Osteoblast (primary cell): ENCODE data around the gene GJB5. TPM values are rescaled to one million over a fixed set of nuclear protein-coding genes. Genes with fewer than 3 reads are reported as not detected.

Experiments
- DNase-seq: peaks from one replicate; pipeline ENCODE4 v3.0.0; 2011; ENCODE audit warnings: low spot score, mixed read lengths; ENCODE audit not compliant: insufficient read length; ENCODE audit errors: missing footprints
- H2AFZ ChIP-seq: 2 replicates; pipeline ENCODE4 v1.6.0; 2011; ENCODE audit warnings: mild to moderate bottlenecking, low read length
- H3K27ac ChIP-seq: 2 replicates; pipeline ENCODE4 v1.5.1; 2011; ENCODE audit warnings: mild to moderate bottlenecking, low read depth, low read length, moderate library complexity
- H3K27me3 ChIP-seq: 2 replicates; pipeline ENCODE4 v1.6.0; 2012; ENCODE audit warnings: mild to moderate bottlenecking, control low read depth, inconsistent platforms, low read length, moderate library complexity; ENCODE audit not compliant: insufficient read depth
- H3K36me3 ChIP-seq: 2 replicates; pipeline ENCODE4 v1.5.1; 2011; ENCODE audit warnings: mild to moderate bottlenecking, low read length, control low read depth, moderate library complexity; ENCODE audit not compliant: insufficient read depth
- H3K4me1 ChIP-seq: 2 replicates; pipeline ENCODE4 v1.5.1; 2011; ENCODE audit warnings: mild to moderate bottlenecking, low read length, control low read depth, moderate library complexity; ENCODE audit not compliant: insufficient read depth
- H3K4me2 ChIP-seq: 2 replicates; pipeline ENCODE4 v1.6.0; 2011; ENCODE audit warnings: mild to moderate bottlenecking, low read length; ENCODE audit not compliant: insufficient read depth
- H3K4me3 ChIP-seq: fragments of 200-600 bp; sonication (generic); 3 replicates; pipeline ENCODE4 v1.5.1; 2012; ENCODE audit warnings: mild to moderate bottlenecking, low read length, inconsistent platforms; ENCODE audit not compliant: insufficient read depth
- H3K79me2 ChIP-seq: 2 replicates; pipeline ENCODE4 v1.6.0; 2012; ENCODE audit warnings: mild to moderate bottlenecking, low read length, control low read depth, inconsistent platforms; ENCODE audit not compliant: insufficient read depth
- H3K9me3 ChIP-seq: 2 replicates; pipeline ENCODE4 v1.5.1; 2011; ENCODE audit warnings: low read depth, low read length, control low read depth
- H4K20me1 ChIP-seq: 2 replicates; pipeline ENCODE4 v1.6.0; 2012; ENCODE audit warnings: mild to moderate bottlenecking, low read length, control low read depth; ENCODE audit not compliant: insufficient read depth
- total RNA-seq: library from RNA; depleted of rRNA; stranded (reverse); fragments of >200 nt; gene quantifications from 2 replicates; pipeline ENCODE4 v1.2.3, GENCODE V29; 2012
- TF ChIP-seq, protein P1 (sequence below): IDR thresholded peaks from 2 replicates; pipeline ENCODE4 v1.5.1; 2011; ENCODE audit warnings: mild to moderate bottlenecking, low read depth, low read length, moderate library complexity; ENCODE audit errors: extremely low read depth

Gene GJB5
- total RNA-seq, 1 donor = not detected

DNA sequence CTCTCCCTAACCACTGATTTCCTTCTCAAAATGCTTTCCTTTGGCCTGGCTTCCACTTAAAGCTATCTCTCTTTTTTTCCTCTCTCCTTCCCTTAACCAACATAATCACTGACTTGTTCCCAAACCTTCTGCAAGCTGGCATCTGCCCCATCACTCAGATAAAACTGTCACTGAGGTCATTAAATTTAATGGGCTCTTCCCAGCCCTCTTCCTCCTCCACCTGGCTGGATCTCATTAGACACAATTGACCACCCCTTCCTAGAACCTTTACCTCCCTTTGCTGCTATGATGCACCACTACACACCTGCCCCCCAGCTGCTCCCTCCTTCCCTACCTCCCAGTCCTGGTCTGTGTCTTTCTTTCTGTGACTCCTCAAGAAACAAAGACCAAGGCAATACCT, 44.0 kb upstream of the GJB5 start:
- H3K4me1 ChIP-seq = no peaks in the 10 kb centered on the region
- no peaks in the 10 kb centered on the region for H4K20me1 ChIP-seq
- no peak overlapping the region for H2AFZ ChIP-seq
- H3K9me3 ChIP-seq = no peaks in the 10 kb centered on the region
- no peaks in the 10 kb centered on the region for H3K27me3 ChIP-seq
- no peak overlapping the region for H3K4me2 ChIP-seq
- H3K36me3 ChIP-seq = no peaks in the 10 kb centered on the region
- DNase-seq = no peak
- no peak overlapping the region for H3K4me3 ChIP-seq
- no peak overlapping the region for H3K27ac ChIP-seq
- no peaks in the 10 kb centered on the region for H3K79me2 ChIP-seq
- TF ChIP-seq, protein P1, sequence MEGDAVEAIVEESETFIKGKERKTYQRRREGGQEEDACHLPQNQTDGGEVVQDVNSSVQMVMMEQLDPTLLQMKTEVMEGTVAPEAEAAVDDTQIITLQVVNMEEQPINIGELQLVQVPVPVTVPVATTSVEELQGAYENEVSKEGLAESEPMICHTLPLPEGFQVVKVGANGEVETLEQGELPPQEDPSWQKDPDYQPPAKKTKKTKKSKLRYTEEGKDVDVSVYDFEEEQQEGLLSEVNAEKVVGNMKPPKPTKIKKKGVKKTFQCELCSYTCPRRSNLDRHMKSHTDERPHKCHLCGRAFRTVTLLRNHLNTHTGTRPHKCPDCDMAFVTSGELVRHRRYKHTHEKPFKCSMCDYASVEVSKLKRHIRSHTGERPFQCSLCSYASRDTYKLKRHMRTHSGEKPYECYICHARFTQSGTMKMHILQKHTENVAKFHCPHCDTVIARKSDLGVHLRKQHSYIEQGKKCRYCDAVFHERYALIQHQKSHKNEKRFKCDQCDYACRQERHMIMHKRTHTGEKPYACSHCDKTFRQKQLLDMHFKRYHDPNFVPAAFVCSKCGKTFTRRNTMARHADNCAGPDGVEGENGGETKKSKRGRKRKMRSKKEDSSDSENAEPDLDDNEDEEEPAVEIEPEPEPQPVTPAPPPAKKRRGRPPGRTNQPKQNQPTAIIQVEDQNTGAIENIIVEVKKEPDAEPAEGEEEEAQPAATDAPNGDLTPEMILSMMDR = no peak

DNA sequence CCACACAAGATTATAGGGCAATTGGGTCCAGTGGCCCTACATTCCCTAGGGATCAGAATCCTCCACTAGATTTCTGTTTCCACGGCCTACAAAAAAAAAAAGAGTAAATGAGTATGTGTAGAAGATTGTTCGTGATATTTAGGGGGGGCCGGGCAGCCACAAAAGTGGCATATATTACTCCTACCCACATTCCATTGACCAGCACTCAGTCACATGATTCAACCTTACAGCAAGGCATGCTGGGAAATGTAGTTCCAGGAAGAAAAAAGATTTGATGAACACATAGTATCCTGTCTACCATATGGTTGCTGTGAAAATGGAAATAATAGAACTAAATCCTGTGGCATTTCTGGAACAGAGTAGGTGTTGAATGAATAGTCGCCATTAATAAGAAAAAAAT, 43.4 kb upstream of the GJB5 start:
- Histone ChIP-seq H4K20me1 (no peaks in the 10 kb centered on the region), H3K9me3 (no peaks in the 10 kb centered on the region), H3K27ac (no peak overlapping the region), H3K4me2 (no peak overlapping the region), H3K36me3 (no peaks in the 10 kb centered on the region), H2AFZ (no peak overlapping the region), H3K4me1 (no peaks in the 10 kb centered on the region), H3K79me2 (no peaks in the 10 kb centered on the region), H3K27me3 (no peaks in the 10 kb centered on the region), H3K4me3 (no peak overlapping the region)
- TF ChIP-seq, protein P1 = no peak
- DNase-seq = no peak

DNA sequence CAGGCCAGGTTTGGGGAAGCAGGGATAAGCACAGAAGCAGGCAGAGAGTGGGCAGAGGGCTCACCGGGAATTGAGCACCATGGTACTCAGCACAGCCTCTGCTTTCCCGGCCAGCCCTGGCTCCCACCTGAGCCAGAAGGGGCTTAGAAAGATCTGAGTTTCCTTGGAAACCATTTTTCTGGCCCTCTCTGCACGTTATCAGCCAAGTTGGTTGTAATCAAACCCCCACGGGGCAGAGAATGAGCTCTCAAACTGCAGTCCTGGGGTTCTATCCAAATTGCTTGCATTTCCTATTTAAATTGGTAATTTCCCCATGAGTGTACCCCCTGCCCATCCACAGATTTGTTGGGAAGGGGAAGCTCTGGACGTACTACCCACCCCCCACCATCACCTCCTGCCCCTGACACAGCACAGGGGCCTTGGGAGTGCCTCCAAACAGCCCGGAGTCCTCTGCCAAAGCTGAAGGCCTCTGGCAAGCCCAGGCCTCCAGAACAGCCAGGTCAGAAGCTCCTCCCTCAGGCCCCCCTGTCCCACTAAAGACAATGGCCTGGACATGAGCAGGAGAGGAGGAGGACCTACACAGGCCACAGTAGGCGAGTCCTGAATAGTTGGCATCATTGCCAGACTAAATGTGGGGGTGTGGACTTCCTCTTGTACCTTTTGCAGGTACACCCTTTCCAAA, 42.7 kb upstream of the GJB5 start:
- H2AFZ ChIP-seq = no peak overlapping the region
- no peak overlapping the region for H3K27ac ChIP-seq
- TF ChIP-seq, protein P1 = no peak
- no peaks in the 10 kb centered on the region for H3K79me2 ChIP-seq
- H3K27me3 ChIP-seq = no peaks in the 10 kb centered on the region
- DNase-seq = no peak
- no peaks in the 10 kb centered on the region for H3K4me1 ChIP-seq
- H3K4me2 ChIP-seq = no peak overlapping the region
- H3K9me3 ChIP-seq = no peaks in the 10 kb centered on the region
- no peaks in the 10 kb centered on the region for H3K36me3 ChIP-seq
- H3K4me3 ChIP-seq = no peak overlapping the region
- H4K20me1 ChIP-seq = no peaks in the 10 kb centered on the region

DNA sequence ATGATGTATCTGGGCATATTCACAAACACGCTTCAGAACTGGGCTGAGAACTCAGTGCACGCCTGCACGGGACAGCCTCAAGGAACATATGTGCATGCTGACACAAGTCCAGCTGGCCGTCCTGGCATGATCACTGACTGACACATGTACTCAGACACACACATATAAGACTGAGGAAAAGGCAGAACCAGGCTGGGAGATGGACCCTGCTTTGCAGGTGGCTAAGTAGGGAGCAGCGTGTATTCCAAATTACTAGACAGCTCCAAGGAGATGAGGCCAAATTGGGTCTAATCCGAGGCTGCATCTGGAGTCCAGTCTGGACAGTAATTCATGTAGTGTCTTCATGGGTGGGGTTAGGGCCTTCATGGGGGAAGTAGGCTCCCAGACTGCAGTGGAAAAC, 41.4 kb upstream of the GJB5 start:
- H3K27ac ChIP-seq = no peak overlapping the region
- no peak overlapping the region for H3K4me2 ChIP-seq
- H3K4me1 ChIP-seq = no peaks in the 10 kb centered on the region
- H4K20me1 ChIP-seq = no peaks in the 10 kb centered on the region
- no peak overlapping the region for H3K4me3 ChIP-seq
- no peak overlapping the region for H2AFZ ChIP-seq
- DNase-seq = no peak
- H3K79me2 ChIP-seq = no peaks in the 10 kb centered on the region
- TF ChIP-seq, protein P1 = no peak
- no peaks in the 10 kb centered on the region for H3K9me3 ChIP-seq
- H3K36me3 ChIP-seq = no peaks in the 10 kb centered on the region
- no peaks in the 10 kb centered on the region for H3K27me3 ChIP-seq
